Left lobe of liver (tissue), 2 donors: ENCODE data around the gene CFAP119. TPM values are rescaled to one million over a fixed set of nuclear protein-coding genes. Genes with fewer than 3 reads are reported as not detected.
"Not testable (repeated sequence)": the region's sequence is repeated elsewhere in the genome, so short reads cannot be mapped to it uniquely, and the experiment has no call there.

ENCODE experiments used
- ATAC-seq: fragments of 200-7000 bp; cut with Tn5 transposase; one replicate; pipeline ENCODE4 v1.9.1; 2020; ENCODE audit warnings: mild to moderate bottlenecking, moderate library complexity
- DNase-seq: peaks from one replicate; pipeline ENCODE4 v3.0.0-alpha.2; 2020; ENCODE audit warnings: low spot score
- total RNA-seq: library from RNA; stranded (reverse); gene quantifications from one replicate; pipeline ENCODE4 v1.2.1, GENCODE V29; 2021
- donor health status: DM: no; HTN: no; CAD: no; lungs with moderate emphysema.
- donor health status: DM: no; HTN: yes; CAD: no.

CFAP119 gene
- 0.40 TPM for total RNA-seq

- ATAC-seq = peak; percentile 94
- DNase-seq = peak; percentile 98
Measured at GRCh38 chr16:30761928-30762902, at the start of gene CFAP119, which contains the start of gene RNF40. Gene CFAP119, minus strand, starts transcription at chr16:30762062. Its CDS starts 314 bp downstream, at chr16:30761748. Gene RNF40, plus strand, starts transcription at chr16:30762322. Its CDS starts 224 bp downstream, at chr16:30762546.

- not testable (repeated sequence) for ATAC-seq, DNase-seq
Measured at GRCh38 chr16:30809675-30810074, 47.8 kb upstream of the CFAP119 start.

- DNase-seq, ATAC-seq: not testable (repeated sequence)
Measured at GRCh38 chr16:30808890-30809426, 47.1 kb upstream of the CFAP119 start.

- DNase-seq (no peak), ATAC-seq (no peak)
Measured at GRCh38 chr16:30808146-30808545, 46.3 kb upstream of the CFAP119 start.

- DNase-seq (peak; percentile 89), ATAC-seq (peak; percentile 97)
Measured at GRCh38 chr16:30805370-30806169, 43.7 kb upstream of the CFAP119 start.

GRCh38 chr16:30805056-30805369, 43.2 kb upstream of the CFAP119 start:
- DNase-seq (no peak), ATAC-seq (no peak)

GRCh38 chr16:30802936-30803335, 41.1 kb upstream of the CFAP119 start:
- ATAC-seq (no peak), DNase-seq (no peak)

- ATAC-seq = no peak
- DNase-seq = no peak
Measured at GRCh38 chr16:30797670-30798309, 35.9 kb upstream of the CFAP119 start.

- DNase-seq = no peak
Measured at GRCh38 chr16:30794634-30795033, 32.8 kb upstream of the CFAP119 start.

GRCh38 chr16:30793508-30794069, 31.7 kb upstream of the CFAP119 start:
- no peak for ATAC-seq
- DNase-seq = no peak

More at GRCh38 chr16:30794634-30795033, 32.8 kb upstream of the CFAP119 start:
- ATAC-seq = no peak

GRCh38 chr16:30787613-30788378, 25.9 kb upstream of the CFAP119 start:
- ATAC-seq (no peak), DNase-seq (no peak)

GRCh38 chr16:30786936-30787612, 25.2 kb upstream of the CFAP119 start, which contains the start of gene ZNF629:
Gene ZNF629, minus strand, starts transcription at chr16:30787205. Its CDS starts 2,723 bp downstream, at chr16:30784482.
- DNase-seq = peak; percentile 67

GRCh38 chr16:30786115-30786935, 24.5 kb upstream of the CFAP119 start:
- ATAC-seq = peak; percentile 66
- DNase-seq = no peak

More at GRCh38 chr16:30786936-30787612, 25.2 kb upstream of the CFAP119 start, which contains the start of gene ZNF629:
- ATAC-seq = peak; percentile 89

- ATAC-seq (no peak), DNase-seq (no peak)
Measured at GRCh38 chr16:30785126-30786106, 23.6 kb upstream of the CFAP119 start.

GRCh38 chr16:30784215-30784614, 22.4 kb upstream of the CFAP119 start:
- DNase-seq = no peak
- ATAC-seq = no peak

- ATAC-seq (no peak), DNase-seq (no peak)
Measured at GRCh38 chr16:30783280-30784109, 21.6 kb upstream of the CFAP119 start.
